Breast epithelium (tissue), 4 donors: ENCODE measurements around the gene PLEKHA6. TPM values are rescaled to one million over a fixed set of nuclear protein-coding genes. Genes with fewer than 3 reads are reported as not detected.

Experiments
- DNase-seq, 2 donors: peaks; one replicate each; pipeline ENCODE4 v3.0.0-alpha.2; 2019; ENCODE audit warnings: low spot score in 2 of 2
- H3K27ac ChIP-seq, 2 donors: fragments of 200-600 bp; sonication (generic) in 1 of 2; one replicate each; pipeline ENCODE4 v1.5.1; 2016 to 2019; ENCODE audit warnings: mild to moderate bottlenecking in 1 of 2
- H3K27me3 ChIP-seq, 2 donors: fragments of 200-600 bp; sonication (generic) in 1 of 2; one replicate each; pipeline versions ENCODE4 v1.5.1 to v1.6.0; 2017 to 2019; ENCODE audit warnings: control low read depth in 1 of 2, mild to moderate bottlenecking in 1 of 2
- H3K36me3 ChIP-seq: fragments of 200-600 bp; one replicate; pipeline ENCODE4 v1.5.1; 2019
- H3K4me1 ChIP-seq, 2 donors: fragments of 200-600 bp; sonication (generic); one replicate each; pipeline ENCODE4 v1.5.1; 2016 to 2019; ENCODE audit warnings: control low read depth in 1 of 2
- H3K4me3 ChIP-seq, 3 donors: fragments of 200-600 bp; sonication (generic); 1 replicate in 2 of 3; 2 replicates in 1 of 3; pipeline ENCODE4 v1.5.1; 2016 to 2019; ENCODE audit warnings: mild to moderate bottlenecking in 3 of 3, moderate library complexity in 2 of 3
- H3K9me3 ChIP-seq, 2 donors: fragments of 200-600 bp; sonication (generic) in 1 of 2; one replicate each; pipeline ENCODE4 v1.5.1; 2016 to 2019; ENCODE audit warnings: control low read depth in 1 of 2
- POLR2A ChIP-seq: fragments of 450-650 bp; IDR thresholded peaks from one replicate; pipeline ENCODE4 v1.6.1; 2016; ENCODE audit warnings: antibody characterized with exemption, mild to moderate bottlenecking, moderate library complexity
- POLR2AphosphoS5 ChIP-seq, 3 donors: sonication (generic); formaldehyde crosslinking; IDR thresholded peaks; one replicate each; pipeline ENCODE4 v1.6.1; 2017; ENCODE audit warnings: antibody characterized with exemption in 3 of 3
- intact Hi-C: fragments of 100-400 bp; cut with DNase I; formaldehyde crosslinking; loops from one replicate; pipeline ENCODE4 v1.15.1; 2023; ENCODE audit warnings: low total_unique reads
- total RNA-seq, 3 donors: library from RNA; depleted of rRNA; stranded (reverse); fragments of >200 nt; gene quantifications; one replicate each; pipeline ENCODE4 v1.1.0, GENCODE V29; 2016
- TF ChIP-seq, protein P1 (sequence below), 3 donors: fragments of 450-650 bp; IDR thresholded peaks; one replicate each; pipeline ENCODE4 v1.5.1; 2016 to 2017; ENCODE audit warnings: antibody characterized with exemption in 3 of 3, mild to moderate bottlenecking in 3 of 3, moderate library complexity in 3 of 3

The PLEKHA6 gene
- total RNA-seq, 3 donors from 2014 or later, result 1.4 to 34.0 (median 17.7) TPM

GRCh38 chr1:204232526-204232925 is 127.2 kb downstream of the PLEKHA6 start:
- DNase-seq, result no peak
- Histone ChIP-seq H3K36me3 (peaks cover 8% of the 10 kb centered on the region), H3K27ac (peak overlapping the region in 1 of 2 donors; percentile 38), H3K9me3 (no peaks in the 10 kb centered on the region), H3K27me3 (no peaks in the 10 kb centered on the region), H3K4me1 (no peaks in the 10 kb centered on the region), H3K4me3 (no peak overlapping the region)
- intact Hi-C loops, result no loop called here
- TF ChIP-seq, protein P1, sequence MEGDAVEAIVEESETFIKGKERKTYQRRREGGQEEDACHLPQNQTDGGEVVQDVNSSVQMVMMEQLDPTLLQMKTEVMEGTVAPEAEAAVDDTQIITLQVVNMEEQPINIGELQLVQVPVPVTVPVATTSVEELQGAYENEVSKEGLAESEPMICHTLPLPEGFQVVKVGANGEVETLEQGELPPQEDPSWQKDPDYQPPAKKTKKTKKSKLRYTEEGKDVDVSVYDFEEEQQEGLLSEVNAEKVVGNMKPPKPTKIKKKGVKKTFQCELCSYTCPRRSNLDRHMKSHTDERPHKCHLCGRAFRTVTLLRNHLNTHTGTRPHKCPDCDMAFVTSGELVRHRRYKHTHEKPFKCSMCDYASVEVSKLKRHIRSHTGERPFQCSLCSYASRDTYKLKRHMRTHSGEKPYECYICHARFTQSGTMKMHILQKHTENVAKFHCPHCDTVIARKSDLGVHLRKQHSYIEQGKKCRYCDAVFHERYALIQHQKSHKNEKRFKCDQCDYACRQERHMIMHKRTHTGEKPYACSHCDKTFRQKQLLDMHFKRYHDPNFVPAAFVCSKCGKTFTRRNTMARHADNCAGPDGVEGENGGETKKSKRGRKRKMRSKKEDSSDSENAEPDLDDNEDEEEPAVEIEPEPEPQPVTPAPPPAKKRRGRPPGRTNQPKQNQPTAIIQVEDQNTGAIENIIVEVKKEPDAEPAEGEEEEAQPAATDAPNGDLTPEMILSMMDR (IDR thresholded peaks at IDR 0.05), result no peak
- TF ChIP-seq POLR2AphosphoS5 (IDR thresholded peaks at IDR 0.05) (no peak), POLR2A (no peak)

- Histone ChIP-seq H3K4me3 (no peak overlapping the region), H3K4me1 (peaks cover 0 to 4% of the 10 kb centered on the region in 2 donors), H3K36me3 (peaks cover 8% of the 10 kb centered on the region), H3K27me3 (no peaks in the 10 kb centered on the region), H3K27ac (peak overlapping the region in 1 of 2 donors; percentile 32), H3K9me3 (no peaks in the 10 kb centered on the region)
- TF ChIP-seq, protein P1 (IDR thresholded peaks at IDR 0.05), result no peak
- TF ChIP-seq POLR2A (no peak), POLR2AphosphoS5 (IDR thresholded peaks at IDR 0.05) (no peak)
- intact Hi-C loops, result no loop called here
- DNase-seq, result no peak
Observed at GRCh38 chr1:204230211-204230610, 129.5 kb downstream of the PLEKHA6 start.

DNA sequence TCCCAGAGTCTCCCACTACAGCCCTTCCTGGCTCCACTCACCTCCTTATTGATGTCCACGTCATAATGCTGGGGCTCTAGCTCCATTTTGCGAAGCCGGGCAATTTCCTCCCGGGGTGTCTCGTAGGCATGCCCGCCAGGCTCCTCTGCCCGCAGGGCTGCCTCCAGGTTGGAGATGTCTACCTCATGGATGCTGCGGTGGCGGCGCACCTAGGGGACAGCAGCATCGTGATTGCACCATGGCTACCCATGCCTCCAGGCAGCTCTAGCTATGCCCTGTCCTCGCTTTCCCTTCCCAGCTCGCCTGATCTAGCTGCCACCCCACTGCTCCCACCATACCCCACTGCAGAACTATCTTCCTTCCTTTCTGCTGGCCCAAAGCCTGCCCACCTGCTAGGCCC is 130.8 kb downstream of the PLEKHA6 start:
- H3K27me3 ChIP-seq, result no peaks in the 10 kb centered on the region
- peaks cover 0 to 4% of the 10 kb centered on the region in 2 donors for H3K4me1 ChIP-seq
- peak overlapping the region in 1 of 2 donors; percentile 19 for H3K27ac ChIP-seq
- no peak for DNase-seq
- H3K9me3 ChIP-seq, result no peaks in the 10 kb centered on the region
- H3K4me3 ChIP-seq, result no peak overlapping the region
- peaks cover 8% of the 10 kb centered on the region for H3K36me3 ChIP-seq
- intact Hi-C loops, result no loop called here
- no peak for TF ChIP-seq POLR2A
- TF ChIP-seq POLR2AphosphoS5 (IDR thresholded peaks at IDR 0.05), result no peak
- TF ChIP-seq, protein P1 (IDR thresholded peaks at IDR 0.05), result no peak

DNA sequence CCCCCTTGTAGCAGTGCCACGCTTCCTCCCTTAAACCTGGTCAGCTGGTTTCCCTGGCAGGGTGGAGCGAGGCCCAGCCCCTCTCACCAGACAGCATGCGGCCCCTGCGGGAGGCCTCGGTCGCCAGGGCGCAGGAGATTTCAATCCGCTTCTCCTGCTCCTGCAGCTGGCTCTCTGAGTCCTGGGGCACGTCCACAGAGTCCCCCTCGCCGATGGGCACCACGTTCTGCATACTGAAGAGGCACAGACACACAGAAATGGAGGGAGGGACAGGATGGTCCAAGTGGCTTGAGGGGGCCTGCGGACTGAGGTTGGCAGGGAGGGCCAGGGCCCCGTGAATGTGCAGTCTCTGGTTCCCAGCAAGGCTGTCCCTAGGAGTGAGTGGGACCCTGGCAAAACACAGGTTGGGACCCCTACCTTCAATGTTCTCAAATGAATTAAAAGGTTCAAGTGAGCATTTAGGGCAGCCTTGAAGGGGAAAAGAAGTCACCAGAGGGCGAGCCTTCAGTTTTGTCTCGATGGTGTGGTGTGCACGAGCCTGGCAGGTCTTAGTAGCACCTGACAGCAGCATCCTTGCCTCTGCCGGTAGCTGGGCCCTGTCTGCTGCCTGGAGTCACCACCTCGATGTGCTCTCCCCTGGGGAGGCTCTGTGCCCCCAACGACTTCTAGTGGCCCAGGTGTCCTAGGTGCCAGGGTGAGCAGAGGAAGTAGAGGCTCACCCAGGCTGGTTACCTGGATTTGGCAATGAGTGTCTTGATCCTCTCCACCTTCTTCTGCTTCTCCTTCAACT is 131.5 kb downstream of the PLEKHA6 start:
- intact Hi-C loops, result no loop called here
- Histone ChIP-seq H3K27ac (peak overlapping the region in 1 of 2 donors; percentile 19), H3K4me1 (peaks cover 0 to 4% of the 10 kb centered on the region in 2 donors), H3K27me3 (no peaks in the 10 kb centered on the region), H3K36me3 (peaks cover 8% of the 10 kb centered on the region), H3K4me3 (no peak overlapping the region), H3K9me3 (no peaks in the 10 kb centered on the region)
- TF ChIP-seq, protein P1 (IDR thresholded peaks at IDR 0.05), result no peak
- no peak for TF ChIP-seq POLR2A
- no peak for TF ChIP-seq POLR2AphosphoS5 (IDR thresholded peaks at IDR 0.05)
- DNase-seq, result no peak

DNA sequence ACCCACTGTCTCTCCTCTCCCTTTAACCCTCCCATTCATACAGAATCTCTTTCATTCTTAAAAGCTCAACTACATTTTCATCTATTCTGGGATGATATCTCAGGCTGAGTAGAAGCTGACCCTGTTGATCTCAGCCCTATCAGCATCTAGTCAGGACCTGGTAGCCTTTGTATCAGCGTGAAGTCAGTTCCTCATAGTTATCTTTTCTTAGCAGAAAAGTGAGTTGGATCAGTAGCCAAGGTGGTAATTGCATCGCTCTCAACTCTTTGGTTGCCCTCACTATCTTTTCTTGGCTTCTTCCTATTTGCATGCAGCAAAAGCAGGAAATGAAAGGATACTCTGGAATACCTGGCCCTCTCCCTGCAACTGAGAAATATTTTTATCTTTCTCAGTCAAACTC is 132.4 kb downstream of the PLEKHA6 start:
- Histone ChIP-seq H3K4me3 (no peak overlapping the region), H3K27me3 (no peaks in the 10 kb centered on the region), H3K36me3 (peaks cover 8% of the 10 kb centered on the region), H3K4me1 (peaks cover 0 to 4% of the 10 kb centered on the region in 2 donors), H3K27ac (peak overlapping the region in 1 of 2 donors; percentile 81), H3K9me3 (no peaks in the 10 kb centered on the region)
- DNase-seq, result no peak
- TF ChIP-seq, protein P1 (IDR thresholded peaks at IDR 0.05), result no peak
- no peak for TF ChIP-seq POLR2AphosphoS5 (IDR thresholded peaks at IDR 0.05)
- TF ChIP-seq POLR2A, result no peak
- intact Hi-C loops, result no loop called here
